Stimulated activated CD8-positive, alpha-beta memory T cell treated with anti-CD3 and anti-CD28 coated beads, Interleukin-7, amount 100 ng/mL, for 4 hours (primary cell): ENCODE data around the gene BTBD19.
A peak's percentile ranks its signal among the peaks of the same experiment; 100 is the strongest.
"Not testable (repeated sequence)": the region's sequence is repeated elsewhere in the genome, so short reads cannot be mapped to it uniquely, and the experiment has no call there.

Source experiments
- DNase-seq, 2 donors: peaks; one replicate each; pipeline ENCODE4 v3.0.0-alpha.2; 2020; ENCODE audit warnings: low read depth in 2 of 2

BTBD19 gene

GRCh38 chr1:44828003-44828651, 19.8 kb downstream of the BTBD19 start:
- no peak for DNase-seq

DNA sequence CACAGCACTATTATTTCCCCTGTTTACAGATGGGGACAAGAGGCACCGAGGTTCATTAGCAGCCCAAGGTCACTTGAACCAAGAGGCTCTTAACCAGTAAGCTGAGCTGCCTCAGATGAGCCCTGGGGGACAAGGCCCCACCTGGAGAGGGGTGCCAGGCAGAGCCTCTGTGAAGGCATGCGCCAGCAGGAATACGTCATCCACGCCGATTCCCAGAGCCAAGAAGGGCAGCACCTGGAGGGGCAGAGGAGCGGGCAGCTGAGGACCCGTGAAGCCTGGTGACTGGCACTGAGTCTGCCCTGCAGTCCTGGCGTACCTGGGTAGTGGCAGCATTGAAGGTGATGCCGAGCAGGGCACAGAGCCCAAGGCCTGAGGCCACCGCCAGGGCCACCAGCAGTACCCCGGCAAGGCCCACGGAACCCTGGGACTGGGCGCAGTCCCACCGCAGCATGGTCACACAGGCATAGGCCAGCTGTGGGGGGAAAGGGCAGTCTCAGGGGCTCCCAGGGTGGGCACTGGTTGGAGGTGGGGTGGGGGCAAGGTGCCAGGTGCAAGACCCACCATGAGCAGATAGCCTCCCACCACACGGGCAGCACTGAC, 20.6 kb downstream of the BTBD19 start:
- DNase-seq: no peak

- DNase-seq: no peak
Measured at GRCh38 chr1:44829506-44830384, 21.4 kb downstream of the BTBD19 start.

DNA sequence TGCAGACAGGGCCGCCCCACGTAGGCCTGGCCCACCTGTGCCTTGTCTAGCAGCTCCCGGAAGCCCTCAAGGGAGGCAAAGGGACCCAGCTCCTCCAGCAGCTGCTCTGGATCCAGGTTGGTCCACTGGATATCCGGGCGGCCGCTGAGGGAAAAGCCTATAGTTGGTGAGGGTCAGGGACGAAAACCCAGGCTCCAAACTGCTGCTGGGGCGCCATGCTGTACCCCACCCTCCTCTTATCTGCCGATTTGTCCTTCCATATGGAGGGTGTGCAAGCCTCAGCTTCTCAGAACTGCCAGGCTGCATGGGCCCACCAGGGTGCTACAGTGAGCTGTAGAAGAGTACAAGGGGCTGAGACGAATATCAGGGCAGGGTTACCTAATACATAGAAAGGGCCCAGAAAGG, 22.6 kb downstream of the BTBD19 start:
- no peak for DNase-seq

GRCh38 chr1:44831516-44831915, 23.2 kb downstream of the BTBD19 start:
- DNase-seq: no peak

GRCh38 chr1:44832056-44832705, 23.9 kb downstream of the BTBD19 start:
- DNase-seq: no peak

GRCh38 chr1:44834328-44834727, 26.0 kb downstream of the BTBD19 start:
- DNase-seq: no peak

- peak; percentile 73 to 74 for DNase-seq
Measured at GRCh38 chr1:44835738-44836675, 27.7 kb downstream of the BTBD19 start.

DNA sequence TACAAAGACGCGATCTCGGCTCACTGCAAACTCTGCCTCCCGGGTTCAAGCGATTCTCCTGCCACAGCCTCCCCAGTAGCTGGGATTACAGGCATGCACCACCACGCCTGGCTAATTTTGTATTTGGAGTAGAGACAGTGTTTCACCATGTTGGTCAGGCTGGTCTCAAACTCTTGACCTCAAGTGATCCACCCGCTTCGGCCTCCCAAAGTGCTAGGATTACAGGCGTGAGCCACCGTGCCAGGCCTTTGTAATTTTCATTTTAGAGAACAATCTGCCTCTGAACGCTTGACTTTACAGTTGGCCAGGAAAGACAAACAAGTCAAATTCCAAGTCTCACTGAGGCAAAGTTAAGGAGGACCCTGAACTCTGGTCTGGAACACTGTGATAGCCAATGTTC, 30.0 kb downstream of the BTBD19 start:
- DNase-seq: not testable (repeated sequence)

GRCh38 chr1:44839576-44839975, 31.3 kb downstream of the BTBD19 start:
- no peak for DNase-seq

DNA sequence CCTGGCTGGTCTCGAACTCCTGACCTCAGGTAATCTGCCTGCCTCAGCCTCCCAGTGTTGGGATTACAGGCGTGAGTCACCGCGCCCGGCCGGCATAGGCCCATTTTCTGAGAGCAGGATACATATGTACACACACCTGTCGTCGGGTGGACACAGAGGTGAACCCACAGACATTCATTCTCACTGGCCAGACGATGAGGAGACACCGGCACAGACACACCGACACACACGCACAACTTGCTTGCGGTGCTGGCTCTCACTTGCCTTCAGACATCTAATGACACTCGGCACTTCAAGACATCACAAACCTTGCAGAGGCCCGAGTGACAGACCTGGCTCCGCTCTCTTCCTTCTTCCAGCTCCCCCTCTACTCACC, 34.2 kb downstream of the BTBD19 start:
- DNase-seq: no peak

DNA sequence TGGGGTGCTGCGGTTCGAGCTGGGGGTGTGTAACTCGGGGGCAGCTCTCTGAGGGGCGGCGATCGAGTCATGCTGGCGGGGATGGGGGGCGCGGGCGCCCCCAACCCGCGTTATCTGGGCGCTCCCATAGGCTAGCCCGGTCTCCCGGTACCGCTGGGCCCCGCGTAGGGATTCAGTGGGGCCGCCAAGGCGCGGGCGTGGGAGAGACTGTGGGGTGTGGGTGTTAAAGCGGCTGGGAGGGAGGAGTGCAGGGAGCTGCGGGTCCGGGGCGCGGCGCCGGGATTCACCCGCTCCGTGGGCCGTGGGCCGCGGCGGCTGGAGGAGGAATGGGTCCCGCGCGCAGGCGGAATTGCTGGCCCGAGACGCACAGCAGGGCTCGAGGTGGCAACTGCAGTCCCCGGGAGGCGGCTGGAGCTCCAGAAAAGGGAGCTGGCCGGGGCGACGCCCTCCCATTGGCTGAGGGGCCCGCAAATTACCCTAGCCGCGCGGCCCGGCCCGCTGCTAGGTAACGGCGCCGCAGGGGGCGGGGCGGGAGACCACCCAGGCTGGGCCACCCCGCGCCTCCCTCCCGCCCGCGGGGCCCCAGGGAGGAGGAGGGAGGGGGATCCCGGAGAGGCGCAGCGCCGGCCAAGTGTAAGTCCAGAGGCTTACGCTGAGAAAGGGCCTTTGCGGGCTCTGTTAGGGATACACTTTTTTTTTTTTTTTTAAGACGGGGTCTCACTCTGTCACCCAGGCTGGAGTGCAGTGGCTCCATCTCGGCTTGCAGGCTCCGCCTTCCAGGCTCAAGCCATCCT, 34.7 kb downstream of the BTBD19 start, which contains the start of gene PTCH2:
Gene PTCH2, minus strand, starts transcription at position 392 of the 794 bp plus-strand sequence. Its CDS starts 321 bp downstream, at position 71.
- peak in 1 of 2 donors; percentile 21 for DNase-seq

- DNase-seq: no peak
Measured at GRCh38 chr1:44846985-44847384, 38.7 kb downstream of the BTBD19 start.

GRCh38 chr1:44847845-44848244, 39.5 kb downstream of the BTBD19 start:
- DNase-seq: no peak

- no peak for DNase-seq
Measured at GRCh38 chr1:44848456-44849181, 40.3 kb downstream of the BTBD19 start.

DNA sequence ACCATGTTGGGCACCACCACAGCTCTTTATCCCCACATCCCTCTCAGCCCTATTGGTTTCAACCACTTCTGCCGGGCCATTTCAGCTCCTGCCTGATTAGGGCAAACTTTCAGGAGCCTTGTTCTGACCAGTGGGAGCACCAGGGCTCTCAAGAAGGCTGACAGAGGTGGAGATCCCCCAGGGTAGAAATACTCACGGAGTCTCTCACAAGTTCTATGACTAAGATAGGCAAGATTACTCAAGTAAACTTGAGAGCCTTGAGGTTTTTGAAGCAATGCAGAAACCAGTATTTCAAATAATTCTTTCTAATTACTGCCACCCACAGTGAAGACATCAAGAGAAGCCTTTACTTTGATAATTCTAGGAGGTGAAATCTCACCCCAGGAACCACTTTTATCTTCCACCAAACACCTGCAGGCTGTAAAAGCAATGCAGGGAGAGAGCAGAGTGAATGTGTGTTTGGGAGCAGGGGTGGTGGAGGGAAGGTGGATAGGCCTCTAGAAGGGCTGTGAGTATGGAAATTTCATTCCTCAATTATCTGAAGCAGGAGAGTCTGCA, 41.3 kb downstream of the BTBD19 start:
- no peak for DNase-seq

GRCh38 chr1:44851308-44851707, 43.0 kb downstream of the BTBD19 start:
- no peak for DNase-seq

GRCh38 chr1:44853201-44853600, 44.9 kb downstream of the BTBD19 start:
- DNase-seq: no peak

- no peak for DNase-seq
Measured at GRCh38 chr1:44854970-44855369, 46.6 kb downstream of the BTBD19 start.
